Measurements from ENCODE around the gene TGFBRAP1.

TGFBRAP1 gene

DNA sequence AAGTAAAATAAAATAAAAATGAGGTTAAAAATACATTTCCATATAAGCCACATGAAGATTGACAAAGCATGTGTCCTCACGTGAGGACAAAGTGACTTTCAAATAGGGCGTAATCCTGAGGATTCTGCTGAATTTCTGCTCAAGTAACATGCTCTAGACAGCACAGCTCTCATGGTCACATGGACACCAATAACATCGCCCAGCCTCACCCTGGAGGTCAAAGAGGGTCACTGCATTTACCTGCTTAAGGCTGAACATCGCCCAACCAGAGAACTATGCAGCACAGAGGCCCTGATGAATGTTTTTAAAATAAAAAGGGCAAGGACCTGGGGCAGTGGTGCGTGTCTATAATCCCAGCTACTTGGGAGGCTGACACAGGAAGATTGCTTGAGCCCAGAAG is 30.2 kb downstream of the TGFBRAP1 start:
- TF ChIP-seq, protein P1, sequence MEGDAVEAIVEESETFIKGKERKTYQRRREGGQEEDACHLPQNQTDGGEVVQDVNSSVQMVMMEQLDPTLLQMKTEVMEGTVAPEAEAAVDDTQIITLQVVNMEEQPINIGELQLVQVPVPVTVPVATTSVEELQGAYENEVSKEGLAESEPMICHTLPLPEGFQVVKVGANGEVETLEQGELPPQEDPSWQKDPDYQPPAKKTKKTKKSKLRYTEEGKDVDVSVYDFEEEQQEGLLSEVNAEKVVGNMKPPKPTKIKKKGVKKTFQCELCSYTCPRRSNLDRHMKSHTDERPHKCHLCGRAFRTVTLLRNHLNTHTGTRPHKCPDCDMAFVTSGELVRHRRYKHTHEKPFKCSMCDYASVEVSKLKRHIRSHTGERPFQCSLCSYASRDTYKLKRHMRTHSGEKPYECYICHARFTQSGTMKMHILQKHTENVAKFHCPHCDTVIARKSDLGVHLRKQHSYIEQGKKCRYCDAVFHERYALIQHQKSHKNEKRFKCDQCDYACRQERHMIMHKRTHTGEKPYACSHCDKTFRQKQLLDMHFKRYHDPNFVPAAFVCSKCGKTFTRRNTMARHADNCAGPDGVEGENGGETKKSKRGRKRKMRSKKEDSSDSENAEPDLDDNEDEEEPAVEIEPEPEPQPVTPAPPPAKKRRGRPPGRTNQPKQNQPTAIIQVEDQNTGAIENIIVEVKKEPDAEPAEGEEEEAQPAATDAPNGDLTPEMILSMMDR (IDR thresholded peaks at IDR 0.05; ENCODE audit: insufficient read depth, missing control alignments): no peak
- FAIRE-seq (no peak), DNase-seq (ENCODE audit: insufficient read length, low spot score) (no peak)

DNA sequence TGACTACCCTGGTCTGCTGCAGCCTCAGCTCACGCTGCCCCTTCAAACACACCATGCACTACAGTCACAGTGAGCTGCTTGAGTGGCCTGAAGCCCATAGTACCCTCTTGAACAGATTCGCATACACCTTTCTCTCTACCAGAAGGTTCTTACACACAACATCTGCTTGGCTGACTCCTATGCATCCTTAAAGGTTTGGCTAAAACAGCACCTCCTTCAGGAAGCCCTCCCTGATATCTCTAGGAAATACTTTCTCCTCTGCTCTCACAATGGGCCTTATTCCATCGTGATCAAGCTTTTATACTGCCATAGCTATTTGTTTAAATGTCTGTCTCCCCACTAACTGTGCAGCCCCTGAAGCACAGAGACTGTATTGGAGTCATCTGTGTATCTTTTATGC is 31.5 kb downstream of the TGFBRAP1 start:
- DNase-seq (ENCODE audit: insufficient read length, low spot score) (no peak), FAIRE-seq (no peak)
- TF ChIP-seq, protein P1 (IDR thresholded peaks at IDR 0.05; ENCODE audit: insufficient read depth, missing control alignments): no peak

- FAIRE-seq: no peak
- no peak for DNase-seq (ENCODE audit: insufficient read length, low spot score)
- TF ChIP-seq, protein P1 (IDR thresholded peaks at IDR 0.05; ENCODE audit: insufficient read depth, missing control alignments): no peak
Measured at GRCh38 chr2:105297216-105297615, 32.3 kb downstream of the TGFBRAP1 start.

DNA sequence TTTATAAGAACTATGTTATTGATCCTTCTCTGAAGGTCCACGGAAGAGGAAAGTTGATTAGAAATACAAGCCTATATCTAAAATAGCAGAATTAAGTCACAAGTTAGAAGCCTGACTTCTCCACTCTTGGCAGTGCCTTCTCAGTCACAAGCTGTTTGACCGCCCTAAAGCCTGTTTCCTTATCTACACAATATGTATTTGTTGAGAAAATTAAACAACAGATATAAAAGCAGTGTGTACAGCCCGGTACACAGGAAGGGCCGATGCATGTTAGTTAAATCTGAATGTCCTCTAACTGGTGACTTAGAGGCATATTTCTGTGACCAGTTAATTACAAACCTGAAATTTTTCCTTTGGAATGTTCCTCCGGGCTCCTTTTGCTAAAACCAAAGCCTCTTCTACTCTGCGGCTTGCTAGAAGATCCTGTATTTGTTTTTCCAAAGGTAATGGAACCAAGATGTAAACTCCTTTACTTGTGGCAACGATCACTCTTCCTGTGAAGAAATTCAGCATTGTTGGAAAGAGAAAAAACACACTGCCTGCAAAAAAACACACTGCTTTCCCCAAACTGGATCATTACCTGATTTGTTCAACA is 33.4 kb downstream of the TGFBRAP1 start:
- DNase-seq (ENCODE audit: insufficient read length, low spot score) (no peak), FAIRE-seq (no peak)
- TF ChIP-seq, protein P1 (IDR thresholded peaks at IDR 0.05; ENCODE audit: insufficient read depth, missing control alignments): no peak

- peak; percentile 51 for DNase-seq (ENCODE audit: insufficient read length, low spot score)
- no peak for FAIRE-seq
- TF ChIP-seq, protein P1 (IDR thresholded peaks at IDR 0.05; ENCODE audit: insufficient read depth, missing control alignments): peak; percentile 57
Measured at GRCh38 chr2:105294844-105295481, 34.6 kb downstream of the TGFBRAP1 start.

DNA sequence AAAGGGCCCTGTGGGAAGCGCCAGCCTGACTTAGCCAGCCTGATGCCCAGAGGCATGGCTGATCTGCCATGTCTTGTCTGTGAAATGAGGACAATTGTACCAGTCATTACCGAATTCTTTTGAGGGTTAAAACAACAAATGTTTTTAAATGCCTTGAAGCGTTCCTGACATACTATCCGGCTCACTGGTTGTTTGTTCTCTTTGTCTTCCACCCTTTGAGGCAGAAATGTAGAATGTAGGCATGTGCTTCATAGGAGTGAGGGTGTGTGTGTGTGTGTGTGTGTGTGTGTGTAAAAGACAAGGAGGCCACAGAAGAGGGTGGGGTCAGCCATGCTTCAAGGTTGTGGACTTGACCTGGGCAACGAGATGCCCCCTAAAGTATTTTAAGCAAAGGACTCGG is 35.5 kb downstream of the TGFBRAP1 start:
- TF ChIP-seq, protein P1 (IDR thresholded peaks at IDR 0.05; ENCODE audit: insufficient read depth, missing control alignments): no peak
- FAIRE-seq (no peak), DNase-seq (ENCODE audit: insufficient read length, low spot score) (no peak)

DNA sequence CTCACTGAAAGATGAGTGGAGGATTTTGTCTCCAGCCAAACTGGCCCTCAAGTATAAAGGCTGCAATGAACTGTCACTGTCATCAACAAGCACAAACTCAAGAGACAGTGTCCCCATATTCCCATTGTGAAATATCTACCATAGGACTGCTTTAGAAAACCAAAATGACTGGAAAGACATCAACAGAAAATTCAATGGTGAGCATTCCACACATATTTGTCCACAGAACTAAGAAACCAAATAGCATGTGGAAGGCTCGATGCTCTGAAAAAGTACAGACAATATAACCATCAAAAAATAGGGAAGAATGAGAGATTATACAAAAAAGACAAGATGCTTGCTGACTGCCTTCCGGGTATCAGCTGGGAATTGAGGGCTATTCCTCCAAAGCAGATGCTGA is 37.6 kb downstream of the TGFBRAP1 start:
- DNase-seq (ENCODE audit: insufficient read length, low spot score) (no peak), FAIRE-seq (no peak)
- TF ChIP-seq, protein P1 (IDR thresholded peaks at IDR 0.05; ENCODE audit: insufficient read depth, missing control alignments): no peak

Data from D721Med (cell line).